HG02943 (cell line): ENCODE measurements around the gene SYTL1.

Experiments
- ATAC-seq: cut with Tn5 transposase; IDR thresholded peaks from one replicate; pipeline ENCODE4 v1.9.1; 2021; ENCODE audit warnings: mild to moderate bottlenecking, low read depth, moderate library complexity; ENCODE audit not compliant: unreplicated experiment

Gene SYTL1

GRCh38 chr1:27361044-27361402, 19.2 kb downstream of the SYTL1 start:
- no peak for ATAC-seq

GRCh38 chr1:27361553-27361952, 19.7 kb downstream of the SYTL1 start:
- ATAC-seq, result no peak

- ATAC-seq, result no peak
These were observed 22.2 kb downstream of the SYTL1 start for GRCh38 chr1:27363766-27364695.

- ATAC-seq, result no peak
These were observed 23.0 kb downstream of the SYTL1 start for GRCh38 chr1:27364696-27365371.

GRCh38 chr1:27365372-27366112, 23.7 kb downstream of the SYTL1 start:
- ATAC-seq, result peak; percentile 41

GRCh38 chr1:27366113-27366410, 24.2 kb downstream of the SYTL1 start:
- ATAC-seq, result peak; percentile 41

GRCh38 chr1:27366411-27367159, 24.8 kb downstream of the SYTL1 start, which contains the start of gene MAP3K6:
Gene MAP3K6, minus strand, starts transcription at chr1:27366961. Its CDS starts 364 bp downstream, at chr1:27366597.
- peak; percentile 24 for ATAC-seq

- no peak for ATAC-seq
These were observed 25.4 kb downstream of the SYTL1 start for GRCh38 chr1:27367160-27367650.

GRCh38 chr1:27368869-27369582, 27.2 kb downstream of the SYTL1 start:
- ATAC-seq, result no peak

- ATAC-seq, result no peak
These were observed 30.4 kb downstream of the SYTL1 start for GRCh38 chr1:27372022-27372807.

GRCh38 chr1:27372808-27373690, 31.2 kb downstream of the SYTL1 start:
- ATAC-seq, result no peak

GRCh38 chr1:27374362-27375086, 32.7 kb downstream of the SYTL1 start, which contains the start of gene FCN3:
Gene FCN3, minus strand, starts transcription at chr1:27374824. Its CDS starts 6 bp downstream, at chr1:27374818.
- no peak for ATAC-seq

- no peak for ATAC-seq
These were observed 36.1 kb downstream of the SYTL1 start for GRCh38 chr1:27377760-27378495.

GRCh38 chr1:27379564-27380122, 37.8 kb downstream of the SYTL1 start:
- ATAC-seq, result no peak

- no peak for ATAC-seq
These were observed 38.4 kb downstream of the SYTL1 start for GRCh38 chr1:27380224-27380623.
